ENCODE measurements around the gene PCSK7. TPM values are rescaled to one million over a fixed set of nuclear protein-coding genes. Genes with fewer than 3 reads are reported as not detected.

The PCSK7 gene
- total RNA-seq, 2 donors from 2014 or later = 25.3 to 32.8 TPM

GRCh38 chr11:117205211-117205818 lies 26.6 kb downstream of the PCSK7 start:
- TF ChIP-seq CTCF (IDR thresholded peaks at IDR 0.05) = no peak
- H3K27ac ChIP-seq = peak overlapping the region; percentile 86 to 88
- peaks cover 0 to 47% of the 10 kb centered on the region in 2 donors for H3K4me1 ChIP-seq
- no peak for DNase-seq (ENCODE audit: low spot score)
- no peaks in the 10 kb centered on the region for H3K9me3 ChIP-seq
- H3K36me3 ChIP-seq = peaks cover 56% of the 10 kb centered on the region
- H3K27me3 ChIP-seq = no peaks in the 10 kb centered on the region
- peak overlapping the region in 1 of 2 donors; percentile 6 for H3K4me3 ChIP-seq

- no peak for DNase-seq (ENCODE audit: low spot score)
- peak overlapping the region; percentile 3 to 11 for H3K4me3 ChIP-seq
- no peaks in the 10 kb centered on the region for H3K9me3 ChIP-seq
- peaks cover 60% of the 10 kb centered on the region for H3K36me3 ChIP-seq
- peak overlapping the region; percentile 86 to 88 for H3K27ac ChIP-seq
- H3K27me3 ChIP-seq = no peaks in the 10 kb centered on the region
- peaks cover 0 to 55% of the 10 kb centered on the region in 2 donors for H3K4me1 ChIP-seq
- no peak for TF ChIP-seq CTCF (IDR thresholded peaks at IDR 0.05)
Observed at GRCh38 chr11:117204283-117205080, 27.4 kb downstream of the PCSK7 start.

GRCh38 chr11:117203069-117203407 lies 28.8 kb downstream of the PCSK7 start:
- TF ChIP-seq CTCF (IDR thresholded peaks at IDR 0.05) = no peak
- H3K27ac ChIP-seq = peak overlapping the region; percentile 86 to 88
- no peaks in the 10 kb centered on the region for H3K9me3 ChIP-seq

GRCh38 chr11:117202386-117203068 lies 29.3 kb downstream of the PCSK7 start:
- no peak for TF ChIP-seq CTCF (IDR thresholded peaks at IDR 0.05)
- peaks cover 0 to 74% of the 10 kb centered on the region in 2 donors for H3K4me1 ChIP-seq
- no peaks in the 10 kb centered on the region for H3K9me3 ChIP-seq
- no peak for DNase-seq (ENCODE audit: low spot score)
- H3K27ac ChIP-seq = peak overlapping the region; percentile 86 to 88
- peak overlapping the region; percentile 58 to 62 for H3K4me3 ChIP-seq
- H3K27me3 ChIP-seq = no peaks in the 10 kb centered on the region
- peaks cover 60% of the 10 kb centered on the region for H3K36me3 ChIP-seq

More at GRCh38 chr11:117203069-117203407, 28.8 kb downstream of the PCSK7 start:
- DNase-seq (ENCODE audit: low spot score) = no peak
- Histone ChIP-seq H3K27me3 (no peaks in the 10 kb centered on the region), H3K4me3 (peak overlapping the region; percentile 58 to 62), H3K4me1 (peaks cover 0 to 69% of the 10 kb centered on the region in 2 donors), H3K36me3 (peaks cover 60% of the 10 kb centered on the region)

GRCh38 chr11:117201658-117202305 lies 30.1 kb downstream of the PCSK7 start:
- Histone ChIP-seq H3K27me3 (no peaks in the 10 kb centered on the region), H3K9me3 (no peaks in the 10 kb centered on the region), H3K4me3 (peak overlapping the region; percentile 58 to 62), H3K4me1 (peaks cover 0 to 79% of the 10 kb centered on the region in 2 donors), H3K36me3 (peaks cover 60% of the 10 kb centered on the region), H3K27ac (peak overlapping the region; percentile 86 to 88)
- no peak for TF ChIP-seq CTCF (IDR thresholded peaks at IDR 0.05)
- DNase-seq (ENCODE audit: low spot score) = no peak

Data from right atrium auricular region (tissue), 2 donors.